ENCODE data around the gene TNFRSF14. TPM values are rescaled to one million over a fixed set of nuclear protein-coding genes. Genes with fewer than 3 reads are reported as not detected.
"Not testable (repeated sequence)": the region's sequence is repeated elsewhere in the genome, so short reads cannot be mapped to it uniquely, and the experiment has no call there.

TNFRSF14 gene
- total and polyA plus RNA-seq, 5 donors: 17.6 to 27.6 (median 22.9) TPM

DNA sequence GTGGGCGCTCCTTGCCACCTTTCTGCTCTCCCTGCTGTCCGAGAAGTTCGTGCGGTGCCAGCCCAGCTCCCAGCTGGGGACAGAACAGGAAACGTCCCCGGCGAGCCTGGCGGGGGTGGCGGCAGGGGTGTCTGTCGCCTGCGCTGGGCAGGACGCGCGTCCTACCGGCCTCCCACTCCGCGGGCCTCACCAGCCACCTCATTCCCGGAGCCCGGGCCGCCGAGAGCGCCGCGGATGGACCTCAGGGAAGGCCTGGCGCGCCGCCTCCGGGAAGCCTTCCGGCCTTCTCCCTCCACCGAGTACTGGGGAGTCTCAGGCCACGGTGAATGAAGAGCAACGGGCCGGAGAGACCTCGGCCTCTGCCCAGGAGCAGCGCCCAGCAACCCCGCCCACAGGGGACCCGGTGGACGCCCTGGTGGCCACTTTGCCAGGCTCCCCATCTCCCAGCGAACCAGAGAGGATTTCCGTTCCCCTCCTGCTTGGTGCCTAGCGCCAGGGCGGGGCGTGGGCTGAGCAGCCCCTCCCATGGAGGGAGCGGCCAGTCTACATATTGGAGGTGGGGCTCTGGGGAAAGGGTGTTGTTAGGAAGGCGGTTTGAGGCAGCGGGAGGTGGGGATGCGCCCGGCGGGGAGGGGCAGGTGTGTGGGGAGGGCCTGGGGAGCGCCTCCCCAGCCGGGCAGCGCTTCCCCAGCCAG lies 9.5 kb upstream of the TNFRSF14 start:
- Histone ChIP-seq H3K4me1 (ENCODE audit: control insufficient read depth, insufficient read depth, low read length) (peaks cover 9% of the 10 kb centered on the region), H3K9me3 (ENCODE audit: control insufficient read depth, low read length) (no peaks in the 10 kb centered on the region), H3K4me3 (ENCODE audit: low read length) (peak overlapping the region; percentile 46), H3K27ac (ENCODE audit: low read length) (peak overlapping the region; percentile 50), H3K27me3 (ENCODE audit: control insufficient read depth, insufficient read depth) (no peaks in the 10 kb centered on the region)
- intact Hi-C loops (cut with DNase I): loop anchor here (2.0 to 5.0 kb wide), 3 partner anchors 129 to 134 kb away; partner anchors contain the start of gene PEX10 (in 1 of the 4)
- peak; percentile 77 for ATAC-seq
- DNase-seq: peak; percentile 89 to 95 (median 94)
- WGBS: 2% methylated on average over 52 of the region's 52 CpGs

DNA sequence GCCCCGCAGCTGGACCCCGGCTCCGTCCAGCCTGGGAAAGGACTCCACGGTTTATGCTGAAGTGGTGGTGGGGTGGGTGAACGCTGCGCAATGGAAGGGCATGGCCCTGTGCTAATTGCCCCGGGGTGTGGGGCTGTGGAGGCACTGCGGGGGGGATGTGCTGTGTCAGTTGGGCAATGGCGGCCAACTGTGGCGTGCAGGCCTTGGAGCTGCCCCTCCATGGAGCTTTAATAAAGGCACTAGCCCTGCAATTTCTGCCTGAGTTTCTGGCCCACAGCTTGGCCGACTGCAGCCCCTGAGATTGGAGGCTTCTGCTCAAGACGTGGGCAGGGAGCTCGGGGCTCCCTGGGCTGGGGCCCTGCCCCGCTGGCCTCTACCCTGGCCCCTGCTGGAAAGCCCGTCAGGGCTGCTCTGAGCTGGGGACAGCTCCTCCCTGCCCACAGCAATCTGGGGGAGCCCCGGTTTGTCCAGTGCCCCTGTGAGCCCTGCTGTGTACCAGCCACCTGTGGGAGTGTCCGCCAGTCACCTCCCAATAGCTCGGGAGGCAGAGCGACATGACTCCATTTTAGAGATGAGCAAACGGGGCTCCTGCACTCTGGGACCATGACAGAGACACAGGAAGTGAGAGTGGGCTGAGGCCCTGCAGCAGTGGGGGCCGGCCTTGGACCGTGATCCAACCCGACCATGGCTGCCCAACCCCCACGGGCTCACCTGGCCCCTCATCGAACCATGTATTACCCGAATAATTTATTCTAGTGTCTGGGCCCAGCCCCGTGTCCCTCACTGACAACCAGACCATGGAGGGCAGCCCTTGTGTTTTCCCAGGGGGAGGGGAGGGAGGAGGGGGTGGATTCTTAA lies 8.7 kb upstream of the TNFRSF14 start:
- Histone ChIP-seq H3K9me3 (ENCODE audit: control insufficient read depth, low read length) (no peaks in the 10 kb centered on the region), H3K4me3 (ENCODE audit: low read length) (peak overlapping the region; percentile 46), H3K27me3 (ENCODE audit: control insufficient read depth, insufficient read depth) (no peaks in the 10 kb centered on the region), H3K27ac (ENCODE audit: low read length) (peak overlapping the region; percentile 49), H3K4me1 (ENCODE audit: control insufficient read depth, insufficient read depth, low read length) (peaks cover 9% of the 10 kb centered on the region)
- intact Hi-C loops (cut with DNase I): loop anchor here (2.0 to 5.0 kb wide), 3 partner anchors 130 to 135 kb away; partner anchors contain the start of gene PEX10 (in 1 of the 4)
- peak in 2 of 3 donors; percentile 75 to 77 for DNase-seq
- no peak for ATAC-seq
- 17% methylated on average over 27 of the region's 27 CpGs for WGBS

DNA sequence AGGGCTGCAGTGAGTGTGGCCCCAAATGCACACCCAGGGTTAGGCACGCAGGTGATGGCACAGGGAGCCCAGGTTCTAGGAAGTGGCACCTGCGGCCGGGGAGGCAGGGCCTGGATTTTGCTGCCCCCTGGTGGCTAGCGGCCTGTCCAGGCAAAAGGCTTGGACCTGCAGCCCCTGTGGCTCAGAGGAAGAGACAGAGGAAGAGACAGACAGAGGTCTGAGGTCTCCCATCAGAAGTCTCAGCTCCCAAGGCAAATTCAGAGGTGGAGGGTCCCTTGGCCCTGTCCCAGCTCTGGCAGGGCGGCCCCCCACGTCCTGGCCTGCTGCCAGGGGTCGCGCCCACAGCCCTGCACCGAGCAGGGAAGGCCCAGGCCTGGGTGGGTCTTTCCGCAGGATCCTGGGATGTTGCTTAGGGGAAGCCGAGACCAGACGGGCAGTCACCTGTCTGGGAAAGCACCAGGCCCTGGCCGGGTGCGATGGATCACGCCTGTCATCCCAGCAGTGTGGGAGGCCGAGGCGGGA lies 8.0 kb upstream of the TNFRSF14 start:
- DNase-seq: peak; percentile 82 to 93 (median 93)
- intact Hi-C loops (cut with DNase I): loop anchor here in 2 of 4 donors (5.0 kb wide), 2 partner anchors 131 to 136 kb away; partner anchors contain the start of gene PEX10 (in 1 of the 2)
- peak overlapping the region; percentile 89 for H3K27ac ChIP-seq (ENCODE audit: low read length)
- H3K9me3 ChIP-seq (ENCODE audit: control insufficient read depth, low read length): no peaks in the 10 kb centered on the region
- WGBS: 13% methylated on average over 17 of the region's 17 CpGs
- H3K4me3 ChIP-seq (ENCODE audit: low read length): peak overlapping the region; percentile 6
- peak; percentile 33 to 47 for ATAC-seq
- peaks cover 9% of the 10 kb centered on the region for H3K4me1 ChIP-seq (ENCODE audit: control insufficient read depth, insufficient read depth, low read length)
- H3K27me3 ChIP-seq (ENCODE audit: control insufficient read depth, insufficient read depth): no peaks in the 10 kb centered on the region

DNA sequence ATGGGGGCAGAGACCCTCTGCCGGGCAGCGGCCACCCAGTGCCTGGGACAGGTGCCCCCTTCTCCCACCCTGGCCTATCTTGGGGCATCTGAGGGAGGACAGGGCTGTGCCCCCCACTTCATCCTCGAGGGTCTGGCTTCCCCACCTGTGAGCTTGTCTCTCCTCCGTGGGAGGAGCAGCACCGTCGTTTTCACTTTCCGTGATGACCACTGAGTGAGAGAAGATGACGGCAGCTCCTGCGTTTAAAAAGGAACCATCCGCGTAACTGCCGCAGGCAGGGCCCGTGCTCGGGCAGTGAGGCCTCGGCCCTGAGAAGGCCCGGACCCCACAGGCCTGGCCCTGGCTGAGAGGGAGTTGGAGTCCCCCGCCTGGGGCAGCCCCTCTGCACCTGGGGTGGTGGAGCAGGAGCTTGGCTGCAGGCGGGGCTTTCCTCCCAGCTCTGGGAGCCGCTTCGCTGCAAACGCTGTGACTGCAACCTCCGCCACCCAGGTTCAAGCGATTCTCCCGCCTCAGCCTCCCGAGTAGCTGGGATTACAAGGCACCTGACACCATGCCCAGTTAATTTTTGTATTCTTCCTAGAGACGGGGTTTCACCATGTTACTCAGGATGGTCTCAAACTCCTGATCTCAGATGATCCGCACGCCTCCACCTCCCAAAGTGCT lies 6.7 kb upstream of the TNFRSF14 start:
- peak overlapping the region; percentile 20 for H3K4me3 ChIP-seq (ENCODE audit: low read length)
- not testable (repeated sequence) for H3K27me3 ChIP-seq (ENCODE audit: control insufficient read depth, insufficient read depth); H3K9me3 ChIP-seq (ENCODE audit: control insufficient read depth, low read length); ATAC-seq; H3K4me1 ChIP-seq (ENCODE audit: control insufficient read depth, insufficient read depth, low read length)
- peak; percentile 21 to 57 (median 48) for DNase-seq
- H3K27ac ChIP-seq (ENCODE audit: low read length): peak overlapping the region; percentile 90
- intact Hi-C loops (cut with DNase I): loop anchor here in 2 of 4 donors (5.0 kb wide), 2 partner anchors 132 to 137 kb away; partner anchors contain the start of gene PEX10 (in 1 of the 2)
- 67% methylated on average over 25 of the region's 28 CpGs for WGBS

DNA sequence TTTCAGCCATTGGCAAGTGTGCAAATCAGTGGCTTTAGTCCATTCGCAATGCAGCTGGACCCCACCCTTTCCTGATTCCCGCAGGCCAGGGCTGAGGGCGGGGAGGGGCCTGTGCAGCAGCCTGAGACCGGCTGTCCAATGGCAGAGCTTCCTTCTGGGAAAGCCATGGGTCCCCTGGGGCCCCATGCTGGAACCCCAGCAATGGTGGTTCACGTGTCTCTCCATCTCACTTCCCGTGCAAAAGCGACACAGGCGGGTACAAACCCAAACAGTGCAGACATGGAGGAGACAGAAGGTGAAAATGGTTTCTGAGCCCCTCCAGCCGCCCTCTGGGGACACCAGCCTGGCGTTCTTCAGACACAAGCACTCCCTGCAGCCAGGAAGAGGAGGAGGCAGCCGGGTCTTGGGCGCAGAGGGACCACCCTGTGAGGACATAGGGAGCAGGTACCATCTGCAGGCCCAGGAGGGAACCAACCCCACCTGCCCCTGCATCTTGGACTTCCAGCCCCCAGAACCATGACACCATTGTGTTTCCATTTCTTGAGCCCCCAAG lies 5.8 kb upstream of the TNFRSF14 start:
- whole genome bisulfite sequencing: 45% methylated on average over 10 of the region's 12 CpGs
- H3K9me3 ChIP-seq (ENCODE audit: control insufficient read depth, low read length); H3K4me3 ChIP-seq (ENCODE audit: low read length); intact Hi-C loops (cut with DNase I); H3K4me1 ChIP-seq (ENCODE audit: control insufficient read depth, insufficient read depth, low read length); H3K27me3 ChIP-seq (ENCODE audit: control insufficient read depth, insufficient read depth): not testable (repeated sequence)
- DNase-seq (peak; percentile 43 to 80 (median 79)), ATAC-seq (peak in 1 of 2 donors; percentile 38)
- H3K27ac ChIP-seq (ENCODE audit: low read length): peak overlapping the region; percentile 31

DNA sequence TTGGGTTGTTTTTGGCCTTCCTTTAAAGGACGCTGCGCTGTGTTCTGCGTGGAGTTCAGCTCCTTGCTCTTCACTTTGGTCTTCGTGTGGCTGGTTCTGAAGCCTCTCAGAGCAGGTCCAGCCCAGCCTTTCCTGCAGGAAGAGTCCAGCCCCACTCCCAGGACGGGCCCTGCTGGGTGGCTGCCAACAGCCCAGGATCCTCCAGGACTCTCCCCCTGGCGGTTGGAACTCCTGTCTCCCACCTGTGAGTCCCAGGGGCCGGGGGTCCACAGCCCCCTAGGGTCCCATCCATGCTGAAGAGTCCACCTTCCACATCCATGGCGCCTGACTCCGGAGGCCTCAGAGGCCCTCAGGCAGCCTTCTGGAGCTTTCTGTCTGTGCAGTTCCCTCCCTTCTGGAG lies 4.6 kb upstream of the TNFRSF14 start:
- Histone ChIP-seq H3K27ac (ENCODE audit: low read length) (peak overlapping the region; percentile 67), H3K4me3 (ENCODE audit: low read length) (peak overlapping the region; percentile 3)
- intact Hi-C loops (cut with DNase I); ATAC-seq; H3K27me3 ChIP-seq (ENCODE audit: control insufficient read depth, insufficient read depth); H3K9me3 ChIP-seq (ENCODE audit: control insufficient read depth, low read length); H3K4me1 ChIP-seq (ENCODE audit: control insufficient read depth, insufficient read depth, low read length): not testable (repeated sequence)
- 67% methylated on average over 9 of the region's 9 CpGs for WGBS
- peak; percentile 64 to 85 (median 84) for DNase-seq

DNA sequence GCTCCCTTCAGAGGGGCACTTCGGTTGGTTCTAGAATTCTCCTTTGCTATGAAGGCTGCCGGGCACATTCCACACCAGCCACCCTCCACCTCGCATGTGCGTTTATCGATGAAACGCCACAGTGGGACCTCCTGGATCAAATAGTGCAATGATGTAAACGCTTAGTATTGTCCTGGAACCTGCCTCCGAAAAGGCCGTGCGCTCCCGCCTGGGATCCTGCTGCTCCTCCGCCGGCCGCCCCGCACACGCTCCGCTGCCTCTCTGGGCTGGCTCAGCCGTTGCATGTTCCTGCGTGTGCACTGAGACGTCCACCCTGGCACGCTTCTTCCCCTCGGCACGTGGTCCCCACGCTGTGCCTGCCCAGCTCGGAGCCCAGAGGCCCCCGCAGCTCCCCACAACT lies 4.0 kb upstream of the TNFRSF14 start:
- WGBS: 93% methylated on average over 25 of the region's 26 CpGs
- no peak for ATAC-seq
- Histone ChIP-seq H3K9me3 (ENCODE audit: control insufficient read depth, low read length) (no peaks in the 10 kb centered on the region), H3K27ac (ENCODE audit: low read length) (no peak overlapping the region), H3K4me3 (ENCODE audit: low read length) (no peak overlapping the region), H3K27me3 (ENCODE audit: control insufficient read depth, insufficient read depth) (no peaks in the 10 kb centered on the region), H3K4me1 (ENCODE audit: control insufficient read depth, insufficient read depth, low read length) (peaks cover 10% of the 10 kb centered on the region)
- DNase-seq: peak in 2 of 3 donors; percentile 9 to 37
- intact Hi-C loops (cut with DNase I): no loop called here

DNA sequence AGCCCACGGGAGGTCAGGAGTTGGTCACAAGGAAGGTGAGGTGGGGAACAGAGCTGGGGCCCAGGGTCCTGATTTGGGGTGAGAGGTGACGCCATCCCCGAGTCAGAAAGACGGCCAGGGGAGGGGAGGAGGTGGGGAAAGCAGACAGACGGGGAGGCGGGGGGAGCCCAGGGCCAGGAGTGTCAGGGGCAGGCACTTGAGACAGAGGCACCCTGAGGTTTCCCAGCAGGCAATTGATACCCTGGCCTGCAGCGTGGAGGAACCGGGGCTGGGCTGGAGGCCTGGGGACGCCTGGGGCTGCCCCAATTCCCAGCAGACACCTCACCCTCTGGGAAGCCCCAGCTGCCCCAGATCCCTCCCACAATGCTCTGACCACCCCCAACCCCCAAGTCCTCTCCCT lies 3.1 kb upstream of the TNFRSF14 start:
- H3K4me1 ChIP-seq (ENCODE audit: control insufficient read depth, insufficient read depth, low read length); H3K27me3 ChIP-seq (ENCODE audit: control insufficient read depth, insufficient read depth); H3K4me3 ChIP-seq (ENCODE audit: low read length); intact Hi-C loops (cut with DNase I); H3K27ac ChIP-seq (ENCODE audit: low read length); ATAC-seq; H3K9me3 ChIP-seq (ENCODE audit: control insufficient read depth, low read length): not testable (repeated sequence)
- 63% methylated on average over 8 of the region's 9 CpGs for WGBS
- DNase-seq: peak in 1 of 3 donors; percentile 8

DNA sequence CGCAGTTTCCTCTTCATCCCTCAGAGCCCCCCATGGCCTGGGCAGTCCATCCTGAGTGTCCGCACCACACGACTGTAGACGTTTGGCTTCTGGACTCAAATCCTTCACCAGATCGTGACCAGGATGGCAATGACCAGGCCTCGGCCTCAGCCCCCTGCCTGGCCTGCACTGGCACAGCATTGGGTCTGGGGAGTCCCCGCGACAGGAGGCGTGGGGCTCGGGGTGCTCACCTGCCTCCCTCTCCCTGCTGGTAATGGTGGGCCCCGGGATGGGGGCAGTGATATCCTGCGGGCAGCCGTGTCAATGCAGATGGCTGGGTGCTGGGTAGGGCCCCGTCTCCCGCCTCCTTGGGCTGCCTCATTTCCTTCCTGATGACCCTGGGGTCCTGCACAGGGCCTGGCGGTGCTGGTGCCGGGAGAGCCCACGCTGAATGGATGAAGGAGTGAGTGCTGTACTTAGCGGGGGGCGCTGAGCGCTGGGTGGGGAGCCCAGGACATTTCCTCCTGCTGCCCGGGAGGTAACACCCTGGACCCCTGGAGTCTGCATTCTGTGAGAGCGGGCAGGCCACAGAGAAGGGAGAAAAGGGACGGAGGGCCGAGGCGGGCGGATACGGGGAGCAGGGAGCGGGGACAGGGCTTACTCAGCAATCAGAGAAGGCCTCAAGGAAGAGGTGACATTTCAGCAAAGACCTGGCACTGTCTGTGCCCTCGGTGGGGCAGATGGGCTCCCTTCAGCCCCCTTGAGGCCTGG lies 2.1 kb upstream of the TNFRSF14 start:
- WGBS: 78% methylated on average over 30 of the region's 30 CpGs
- DNase-seq (peak; percentile 21 to 67 (median 64)), ATAC-seq (no peak)
- no peaks in the 10 kb centered on the region for H3K9me3 ChIP-seq (ENCODE audit: control insufficient read depth, low read length)
- no peak overlapping the region for H3K27ac ChIP-seq (ENCODE audit: low read length)
- no peaks in the 10 kb centered on the region for H3K27me3 ChIP-seq (ENCODE audit: control insufficient read depth, insufficient read depth)
- no peak overlapping the region for H3K4me3 ChIP-seq (ENCODE audit: low read length)
- H3K4me1 ChIP-seq (ENCODE audit: control insufficient read depth, insufficient read depth, low read length): peaks cover 3% of the 10 kb centered on the region
- intact Hi-C loops (cut with DNase I): no loop called here
